Measurements from ENCODE around the gene HOXB5.
A peak's percentile ranks its signal among the peaks of the same experiment; 100 is the strongest.

The HOXB5 gene

DNA sequence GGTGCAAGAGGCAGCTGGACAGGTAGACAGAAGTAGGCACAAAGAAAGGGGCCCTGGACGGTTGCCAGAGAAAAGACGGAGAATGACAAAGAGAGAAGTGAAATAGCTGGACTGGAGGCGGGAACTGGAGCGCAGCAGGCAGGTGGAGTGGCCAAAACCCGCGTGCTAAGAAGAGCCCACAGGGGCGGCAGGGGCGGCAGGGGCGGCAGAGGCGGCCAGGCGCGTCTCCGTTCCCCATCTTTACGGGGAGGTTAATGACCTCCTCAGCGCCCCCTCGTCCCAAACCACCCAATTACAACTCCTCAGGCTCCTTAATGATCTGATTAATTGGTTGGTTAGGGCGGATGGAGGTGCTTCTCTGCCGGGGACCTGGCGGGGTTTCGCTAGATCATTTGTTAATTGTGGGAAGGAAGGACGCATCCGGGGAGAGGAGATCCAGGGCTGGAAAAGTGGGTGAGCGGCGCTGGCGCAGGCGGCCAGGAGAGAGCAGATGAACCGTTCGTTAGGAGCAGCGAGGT, 48.0 kb upstream of the HOXB5 start:
- H3K36me3 ChIP-seq (ENCODE audit: insufficient read depth, low read length) = no peaks in the 10 kb centered on the region
- H3K4me1 ChIP-seq (ENCODE audit: insufficient read depth, low read length, poor library complexity, severe bottlenecking) = peaks cover 79% of the 10 kb centered on the region
- H3K27me3 ChIP-seq (ENCODE audit: insufficient read depth, low read length, poor library complexity, severe bottlenecking) = peaks cover 32% of the 10 kb centered on the region
- no peak for TF ChIP-seq EZH2phosphoT487 (IDR thresholded peaks at IDR 0.05; ENCODE audit: borderline replicate concordance)
- TF ChIP-seq, protein P1, sequence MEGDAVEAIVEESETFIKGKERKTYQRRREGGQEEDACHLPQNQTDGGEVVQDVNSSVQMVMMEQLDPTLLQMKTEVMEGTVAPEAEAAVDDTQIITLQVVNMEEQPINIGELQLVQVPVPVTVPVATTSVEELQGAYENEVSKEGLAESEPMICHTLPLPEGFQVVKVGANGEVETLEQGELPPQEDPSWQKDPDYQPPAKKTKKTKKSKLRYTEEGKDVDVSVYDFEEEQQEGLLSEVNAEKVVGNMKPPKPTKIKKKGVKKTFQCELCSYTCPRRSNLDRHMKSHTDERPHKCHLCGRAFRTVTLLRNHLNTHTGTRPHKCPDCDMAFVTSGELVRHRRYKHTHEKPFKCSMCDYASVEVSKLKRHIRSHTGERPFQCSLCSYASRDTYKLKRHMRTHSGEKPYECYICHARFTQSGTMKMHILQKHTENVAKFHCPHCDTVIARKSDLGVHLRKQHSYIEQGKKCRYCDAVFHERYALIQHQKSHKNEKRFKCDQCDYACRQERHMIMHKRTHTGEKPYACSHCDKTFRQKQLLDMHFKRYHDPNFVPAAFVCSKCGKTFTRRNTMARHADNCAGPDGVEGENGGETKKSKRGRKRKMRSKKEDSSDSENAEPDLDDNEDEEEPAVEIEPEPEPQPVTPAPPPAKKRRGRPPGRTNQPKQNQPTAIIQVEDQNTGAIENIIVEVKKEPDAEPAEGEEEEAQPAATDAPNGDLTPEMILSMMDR (conservative IDR thresholded peaks at IDR 0.05; ENCODE audit: low read length) = peak; percentile 53
- peak overlapping the region; percentile 98 for H3K9ac ChIP-seq (ENCODE audit: low read depth, low read length, poor library complexity, severe bottlenecking)
- H3K4me3 ChIP-seq (ENCODE audit: low read length, poor library complexity, severe bottlenecking) = peak overlapping the region; percentile 89
- peak overlapping the region; percentile 95 for H3K4me2 ChIP-seq (ENCODE audit: low read depth, low read length, poor library complexity, severe bottlenecking)
- peaks cover 100% of the 10 kb centered on the region for H3K79me2 ChIP-seq (ENCODE audit: insufficient read depth, low read length)
- no peak overlapping the region for H2AFZ ChIP-seq (ENCODE audit: low read length)
- H3K9me3 ChIP-seq (ENCODE audit: insufficient read depth, low read depth, low read length) = no peaks in the 10 kb centered on the region
- peaks cover 49% of the 10 kb centered on the region for H4K20me1 ChIP-seq (ENCODE audit: insufficient read depth, low read length, poor library complexity, severe bottlenecking)
- H3F3A ChIP-seq (ENCODE audit: low read depth) = no peaks in the 10 kb centered on the region
- H3K9me2 ChIP-seq (replicated peaks; ENCODE audit: low read depth, low read length) = no peaks in the 10 kb centered on the region

DNA sequence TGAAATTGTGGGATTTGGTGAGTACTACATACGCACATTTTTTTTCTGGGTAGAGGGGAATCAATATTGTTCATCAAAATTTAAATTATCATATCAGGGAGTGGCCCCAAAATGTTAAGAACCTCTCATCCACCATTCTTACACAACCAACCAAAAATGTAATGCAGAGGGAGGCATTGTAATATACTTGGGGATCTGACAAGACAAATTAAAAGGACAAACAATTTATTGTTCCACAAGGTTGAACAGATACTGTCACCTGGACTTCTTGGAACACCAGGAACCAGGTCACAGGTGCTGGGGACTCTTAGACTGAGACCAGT, 47.2 kb upstream of the HOXB5 start:
- H3K9ac ChIP-seq (ENCODE audit: low read depth, low read length, poor library complexity, severe bottlenecking) = peak overlapping the region; percentile 98
- peaks cover 52% of the 10 kb centered on the region for H4K20me1 ChIP-seq (ENCODE audit: insufficient read depth, low read length, poor library complexity, severe bottlenecking)
- H3K79me2 ChIP-seq (ENCODE audit: insufficient read depth, low read length) = peaks cover 100% of the 10 kb centered on the region
- peaks cover 85% of the 10 kb centered on the region for H3K4me1 ChIP-seq (ENCODE audit: insufficient read depth, low read length, poor library complexity, severe bottlenecking)
- H3K9me2 ChIP-seq (replicated peaks; ENCODE audit: low read depth, low read length) = no peaks in the 10 kb centered on the region
- peaks cover 26% of the 10 kb centered on the region for H3K27me3 ChIP-seq (ENCODE audit: insufficient read depth, low read length, poor library complexity, severe bottlenecking)
- peak overlapping the region; percentile 95 for H3K4me2 ChIP-seq (ENCODE audit: low read depth, low read length, poor library complexity, severe bottlenecking)
- no peak overlapping the region for H2AFZ ChIP-seq (ENCODE audit: low read length)
- H3K36me3 ChIP-seq (ENCODE audit: insufficient read depth, low read length) = peaks cover 5% of the 10 kb centered on the region; the same call in 1 of the 2 replicates
- TF ChIP-seq, protein P1 (conservative IDR thresholded peaks at IDR 0.05; ENCODE audit: low read length) = no peak
- no peak for TF ChIP-seq EZH2phosphoT487 (IDR thresholded peaks at IDR 0.05; ENCODE audit: borderline replicate concordance)
- no peaks in the 10 kb centered on the region for H3K9me3 ChIP-seq (ENCODE audit: insufficient read depth, low read depth, low read length)
- peak overlapping the region; percentile 89 for H3K4me3 ChIP-seq (ENCODE audit: low read length, poor library complexity, severe bottlenecking)
- no peaks in the 10 kb centered on the region for H3F3A ChIP-seq (ENCODE audit: low read depth)

DNA sequence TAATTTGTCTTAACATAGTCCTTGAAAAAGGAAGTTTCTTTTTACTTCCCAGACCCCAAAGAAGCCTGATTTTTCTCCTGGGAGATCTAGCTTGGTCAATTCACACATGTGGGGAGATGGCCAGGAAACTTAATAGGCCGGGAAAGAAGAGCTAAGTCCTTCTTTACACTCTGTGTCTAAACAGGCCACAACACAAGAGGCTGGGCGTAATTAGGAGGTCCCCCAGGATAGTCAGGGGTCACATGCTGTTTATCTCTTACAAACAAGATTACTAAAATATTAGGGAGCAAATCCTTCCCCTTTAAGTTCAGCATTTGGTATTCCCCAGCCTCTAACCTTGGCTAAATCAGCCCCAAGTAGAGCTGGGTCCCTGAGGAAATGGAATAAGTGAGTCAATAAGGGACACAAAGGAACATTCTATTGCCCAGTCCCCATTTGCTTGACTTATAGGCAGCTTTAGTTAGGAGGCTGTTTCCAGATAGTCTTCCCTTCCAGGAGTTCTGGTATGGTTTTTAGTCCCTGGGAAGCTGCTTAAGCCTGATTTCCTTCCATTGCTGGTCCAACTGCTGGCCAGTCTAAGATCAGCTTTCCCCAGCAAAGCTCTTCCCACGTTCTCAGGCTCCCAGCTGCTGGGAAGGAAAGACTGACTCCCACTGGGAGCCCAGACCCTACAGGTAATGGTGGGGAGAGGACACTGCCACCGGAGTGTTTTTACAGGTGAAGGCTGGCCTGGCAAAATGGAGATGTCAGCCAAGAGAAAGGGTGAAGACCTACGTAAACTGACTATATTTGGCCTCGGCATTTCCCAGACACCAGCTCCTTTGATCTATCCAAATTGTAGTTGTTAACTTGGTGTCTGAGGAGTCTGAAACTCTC, 46.6 kb upstream of the HOXB5 start:
- Histone ChIP-seq H2AFZ (ENCODE audit: low read length) (no peak overlapping the region), H3K9me3 (ENCODE audit: insufficient read depth, low read depth, low read length) (no peaks in the 10 kb centered on the region), H3K4me1 (ENCODE audit: insufficient read depth, low read length, poor library complexity, severe bottlenecking) (peaks cover 87% of the 10 kb centered on the region), H3K9me2 (replicated peaks; ENCODE audit: low read depth, low read length) (no peaks in the 10 kb centered on the region), H3K4me3 (ENCODE audit: low read length, poor library complexity, severe bottlenecking) (peak overlapping the region; percentile 89), H3K27me3 (ENCODE audit: insufficient read depth, low read length, poor library complexity, severe bottlenecking) (peaks cover 22% of the 10 kb centered on the region), H3K9ac (ENCODE audit: low read depth, low read length, poor library complexity, severe bottlenecking) (peak overlapping the region; percentile 98), H3F3A (ENCODE audit: low read depth) (no peaks in the 10 kb centered on the region), H3K4me2 (ENCODE audit: low read depth, low read length, poor library complexity, severe bottlenecking) (peak overlapping the region; percentile 95), H4K20me1 (ENCODE audit: insufficient read depth, low read length, poor library complexity, severe bottlenecking) (peaks cover 46% of the 10 kb centered on the region), H3K79me2 (ENCODE audit: insufficient read depth, low read length) (peaks cover 100% of the 10 kb centered on the region), H3K36me3 (ENCODE audit: insufficient read depth, low read length) (peaks cover 10% of the 10 kb centered on the region; the same call in 1 of the 2 replicates)
- TF ChIP-seq EZH2phosphoT487 (IDR thresholded peaks at IDR 0.05; ENCODE audit: borderline replicate concordance) = no peak
- TF ChIP-seq, protein P1 (conservative IDR thresholded peaks at IDR 0.05; ENCODE audit: low read length) = no peak

Data from Loucy (cell line).